ENCODE measurements around the gene C1orf105.

DNA sequence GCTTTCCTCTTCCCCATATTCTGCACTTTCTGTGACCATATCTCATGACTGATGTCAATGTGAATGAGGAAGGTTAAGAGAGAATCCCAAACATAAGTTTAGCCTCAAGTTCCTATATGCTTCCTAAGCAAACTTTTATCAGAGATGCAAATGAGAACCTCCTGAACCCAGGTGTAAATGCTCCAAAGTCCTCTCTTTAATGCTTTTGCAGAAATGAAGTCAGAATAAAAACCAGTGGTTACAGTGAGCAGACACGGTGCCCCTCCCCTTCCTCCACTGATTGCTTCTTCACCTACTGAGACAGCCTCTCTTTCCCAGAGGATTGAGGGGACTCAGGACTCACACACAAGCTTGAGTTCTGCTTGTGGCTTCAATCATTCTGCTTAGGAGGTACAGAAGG, 35.0 kb downstream of the C1orf105 start:
- TF ChIP-seq, protein P1, sequence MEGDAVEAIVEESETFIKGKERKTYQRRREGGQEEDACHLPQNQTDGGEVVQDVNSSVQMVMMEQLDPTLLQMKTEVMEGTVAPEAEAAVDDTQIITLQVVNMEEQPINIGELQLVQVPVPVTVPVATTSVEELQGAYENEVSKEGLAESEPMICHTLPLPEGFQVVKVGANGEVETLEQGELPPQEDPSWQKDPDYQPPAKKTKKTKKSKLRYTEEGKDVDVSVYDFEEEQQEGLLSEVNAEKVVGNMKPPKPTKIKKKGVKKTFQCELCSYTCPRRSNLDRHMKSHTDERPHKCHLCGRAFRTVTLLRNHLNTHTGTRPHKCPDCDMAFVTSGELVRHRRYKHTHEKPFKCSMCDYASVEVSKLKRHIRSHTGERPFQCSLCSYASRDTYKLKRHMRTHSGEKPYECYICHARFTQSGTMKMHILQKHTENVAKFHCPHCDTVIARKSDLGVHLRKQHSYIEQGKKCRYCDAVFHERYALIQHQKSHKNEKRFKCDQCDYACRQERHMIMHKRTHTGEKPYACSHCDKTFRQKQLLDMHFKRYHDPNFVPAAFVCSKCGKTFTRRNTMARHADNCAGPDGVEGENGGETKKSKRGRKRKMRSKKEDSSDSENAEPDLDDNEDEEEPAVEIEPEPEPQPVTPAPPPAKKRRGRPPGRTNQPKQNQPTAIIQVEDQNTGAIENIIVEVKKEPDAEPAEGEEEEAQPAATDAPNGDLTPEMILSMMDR (conservative IDR thresholded peaks at IDR 0.05), result no peak
- no peak for TF ChIP-seq ZFX (IDR thresholded peaks at IDR 0.05)
